Measurements from ENCODE around the gene GEMIN2. TPM values are rescaled to one million over a fixed set of nuclear protein-coding genes. Genes with fewer than 3 reads are reported as not detected.

The GEMIN2 gene
- polyA plus RNA-seq, 3 donors = 6.1 to 11.8 (median 10.2) TPM

DNA sequence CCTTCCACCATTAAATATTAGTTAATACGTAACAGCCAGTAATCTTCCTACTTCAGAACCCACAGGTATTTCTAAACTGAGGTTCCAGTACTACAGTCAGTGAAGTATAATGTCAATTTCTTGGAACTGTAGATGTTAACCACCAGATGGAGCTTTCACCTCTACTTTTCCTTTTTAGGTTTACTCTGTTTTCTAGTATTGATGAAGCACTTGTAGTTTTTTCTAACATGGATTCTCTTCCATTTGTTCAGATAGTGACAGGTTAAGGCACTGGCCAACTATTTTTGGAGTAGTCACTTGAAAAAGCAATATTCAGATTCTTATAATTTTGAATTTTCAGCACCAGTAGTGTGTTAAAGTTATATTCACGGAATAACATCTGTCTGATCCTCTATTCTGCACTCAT, 6.5 kb upstream of the GEMIN2 start:
- peaks cover 1 to 3% (median 2%) of the 10 kb centered on the region in 3 donors for H3K27me3 Mint-ChIP-seq (ENCODE audit: low read depth in 3 of 3)
- H3K9me3 Mint-ChIP-seq = no peaks in the 10 kb centered on the region
- no peak overlapping the region for H3K4me3 Mint-ChIP-seq
- Histone ChIP-seq H3K4me1 (ENCODE audit: control insufficient read depth in 1 of 2, insufficient read depth in 2 of 2, low read length in 2 of 2) (peaks cover 6 to 8% of the 10 kb centered on the region in 2 donors), H3K27ac (ENCODE audit: low read depth in 1 of 2, low read length in 2 of 2) (no peak overlapping the region), H3K27me3 (ENCODE audit: control insufficient read depth in 2 of 2, insufficient read depth in 2 of 2, low read length in 2 of 2) (no peaks in the 10 kb centered on the region), H3K79me2 (ENCODE audit: insufficient read depth, low read length) (peaks cover 14% of the 10 kb centered on the region), H3K4me3 (replicated peaks in 1 of 3; ENCODE audit: low read depth in 2 of 3, low read length in 3 of 3) (no peak overlapping the region), H3K9ac (ENCODE audit: insufficient read depth, low read length, poor library complexity, severe bottlenecking) (no peak overlapping the region), H2AFZ (ENCODE audit: insufficient read depth, low read depth, low read length, poor library complexity, severe bottlenecking) (no peak overlapping the region), H3K9me3 (replicated peaks in 1 of 2; ENCODE audit: control insufficient read depth in 1 of 2, insufficient read depth in 1 of 2, low read length in 2 of 2) (no peaks in the 10 kb centered on the region), H4K20me1 (ENCODE audit: insufficient read depth, low read length) (no peaks in the 10 kb centered on the region), H3K36me3 (replicated peaks in 1 of 2; ENCODE audit: control insufficient read depth in 1 of 2, insufficient read depth in 2 of 2, low read length in 2 of 2) (no peaks in the 10 kb centered on the region), H3K4me2 (replicated peaks; ENCODE audit: extremely low read depth, low read length, poor library complexity, severe bottlenecking) (no peak overlapping the region)
- DNase-seq = no peak
- H3K4me1 Mint-ChIP-seq = peaks cover 8% of the 10 kb centered on the region
- no peaks in the 10 kb centered on the region for H3K36me3 Mint-ChIP-seq
- intact Hi-C loops (cut with micrococcal nuclease) = loop anchor here (10.0 kb wide), 1 partner anchor 327 kb away; the partner anchor contains the start of gene FBXO33 (in 2 of the 2)
- TF ChIP-seq, protein P1, sequence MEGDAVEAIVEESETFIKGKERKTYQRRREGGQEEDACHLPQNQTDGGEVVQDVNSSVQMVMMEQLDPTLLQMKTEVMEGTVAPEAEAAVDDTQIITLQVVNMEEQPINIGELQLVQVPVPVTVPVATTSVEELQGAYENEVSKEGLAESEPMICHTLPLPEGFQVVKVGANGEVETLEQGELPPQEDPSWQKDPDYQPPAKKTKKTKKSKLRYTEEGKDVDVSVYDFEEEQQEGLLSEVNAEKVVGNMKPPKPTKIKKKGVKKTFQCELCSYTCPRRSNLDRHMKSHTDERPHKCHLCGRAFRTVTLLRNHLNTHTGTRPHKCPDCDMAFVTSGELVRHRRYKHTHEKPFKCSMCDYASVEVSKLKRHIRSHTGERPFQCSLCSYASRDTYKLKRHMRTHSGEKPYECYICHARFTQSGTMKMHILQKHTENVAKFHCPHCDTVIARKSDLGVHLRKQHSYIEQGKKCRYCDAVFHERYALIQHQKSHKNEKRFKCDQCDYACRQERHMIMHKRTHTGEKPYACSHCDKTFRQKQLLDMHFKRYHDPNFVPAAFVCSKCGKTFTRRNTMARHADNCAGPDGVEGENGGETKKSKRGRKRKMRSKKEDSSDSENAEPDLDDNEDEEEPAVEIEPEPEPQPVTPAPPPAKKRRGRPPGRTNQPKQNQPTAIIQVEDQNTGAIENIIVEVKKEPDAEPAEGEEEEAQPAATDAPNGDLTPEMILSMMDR (IDR thresholded peaks at IDR 0.05) = peak; percentile 33
- WGBS (ENCODE audit: insufficient coverage) = no CpG with 5 or more reads among the region's 2 CpGs
- no peak overlapping the region for H3K27ac Mint-ChIP-seq

DNA sequence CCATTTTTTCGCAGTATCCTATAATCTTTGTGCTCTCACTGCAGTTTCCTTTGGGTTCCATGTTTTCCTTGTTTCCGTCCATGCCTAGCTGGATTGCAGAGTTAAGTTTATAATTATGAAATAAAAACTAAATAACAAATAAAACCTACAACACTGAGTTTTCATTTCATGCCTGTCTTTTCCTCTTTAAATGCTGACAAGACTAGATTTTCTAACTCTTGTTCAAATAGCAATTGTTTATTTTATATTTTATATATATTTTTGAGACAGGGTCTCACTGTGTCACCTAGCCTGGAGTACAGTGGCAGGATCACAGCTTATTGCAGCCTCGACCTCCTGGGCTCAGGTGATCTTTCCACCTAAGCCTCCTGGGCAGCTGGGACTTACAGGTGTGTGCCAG, 5.3 kb upstream of the GEMIN2 start:
- Histone ChIP-seq H3K4me3 (replicated peaks in 1 of 3; ENCODE audit: low read depth in 2 of 3, low read length in 3 of 3) (no peak overlapping the region), H2AFZ (ENCODE audit: insufficient read depth, low read depth, low read length, poor library complexity, severe bottlenecking) (no peak overlapping the region), H3K9me3 (replicated peaks in 1 of 2; ENCODE audit: control insufficient read depth in 1 of 2, insufficient read depth in 1 of 2, low read length in 2 of 2) (no peaks in the 10 kb centered on the region), H3K4me1 (ENCODE audit: control insufficient read depth in 1 of 2, insufficient read depth in 2 of 2, low read length in 2 of 2) (peaks cover 6 to 8% of the 10 kb centered on the region in 2 donors), H3K27me3 (ENCODE audit: control insufficient read depth in 2 of 2, insufficient read depth in 2 of 2, low read length in 2 of 2) (no peaks in the 10 kb centered on the region), H4K20me1 (ENCODE audit: insufficient read depth, low read length) (no peaks in the 10 kb centered on the region), H3K27ac (ENCODE audit: low read depth in 1 of 2, low read length in 2 of 2) (no peak overlapping the region), H3K79me2 (ENCODE audit: insufficient read depth, low read length) (peaks cover 3% of the 10 kb centered on the region), H3K36me3 (replicated peaks in 1 of 2; ENCODE audit: control insufficient read depth in 1 of 2, insufficient read depth in 2 of 2, low read length in 2 of 2) (no peaks in the 10 kb centered on the region), H3K4me2 (replicated peaks; ENCODE audit: extremely low read depth, low read length, poor library complexity, severe bottlenecking) (no peak overlapping the region), H3K9ac (ENCODE audit: insufficient read depth, low read length, poor library complexity, severe bottlenecking) (no peak overlapping the region)
- H3K9me3 Mint-ChIP-seq = no peaks in the 10 kb centered on the region
- no peak overlapping the region for H3K27ac Mint-ChIP-seq
- no peak for DNase-seq
- no peak overlapping the region for H3K4me3 Mint-ChIP-seq
- H3K36me3 Mint-ChIP-seq = no peaks in the 10 kb centered on the region
- TF ChIP-seq, protein P1 (IDR thresholded peaks at IDR 0.05) = no peak
- H3K27me3 Mint-ChIP-seq (ENCODE audit: low read depth in 3 of 3) = peaks cover 1 to 3% (median 2%) of the 10 kb centered on the region in 3 donors
- intact Hi-C loops (cut with micrococcal nuclease) = loop anchor here (10.0 kb wide), 1 partner anchor 326 kb away; the partner anchor contains the start of gene FBXO33 (in 2 of the 2)
- H3K4me1 Mint-ChIP-seq = peaks cover 5% of the 10 kb centered on the region
- no CpG with 5 or more reads among the region's 3 CpGs for WGBS (ENCODE audit: insufficient coverage)

Data from CD14-positive monocyte (primary cell).